GM21619 (cell line): ENCODE data around the gene F8A1.
A peak's percentile ranks its signal among the peaks of the same experiment; 100 is the strongest.
"Not testable (repeated sequence)": the region's sequence is repeated elsewhere in the genome, so short reads cannot be mapped to it uniquely, and the experiment has no call there.

Experiments used
- ATAC-seq: cut with Tn5 transposase; IDR thresholded peaks from one replicate; pipeline ENCODE4 v1.9.1; 2021; ENCODE audit not compliant: unreplicated experiment

The F8A1 gene

GRCh38 chrX:154886069-154886788 lies at the start of gene F8A1:
F8A1 (plus strand) TSS chrX:154886355; CDS start chrX:154886375, 20 bp downstream.
- peak; percentile 65 for ATAC-seq

GRCh38 chrX:154840856-154841255 lies 45.3 kb upstream of the F8A1 start:
- ATAC-seq: no peak

DNA sequence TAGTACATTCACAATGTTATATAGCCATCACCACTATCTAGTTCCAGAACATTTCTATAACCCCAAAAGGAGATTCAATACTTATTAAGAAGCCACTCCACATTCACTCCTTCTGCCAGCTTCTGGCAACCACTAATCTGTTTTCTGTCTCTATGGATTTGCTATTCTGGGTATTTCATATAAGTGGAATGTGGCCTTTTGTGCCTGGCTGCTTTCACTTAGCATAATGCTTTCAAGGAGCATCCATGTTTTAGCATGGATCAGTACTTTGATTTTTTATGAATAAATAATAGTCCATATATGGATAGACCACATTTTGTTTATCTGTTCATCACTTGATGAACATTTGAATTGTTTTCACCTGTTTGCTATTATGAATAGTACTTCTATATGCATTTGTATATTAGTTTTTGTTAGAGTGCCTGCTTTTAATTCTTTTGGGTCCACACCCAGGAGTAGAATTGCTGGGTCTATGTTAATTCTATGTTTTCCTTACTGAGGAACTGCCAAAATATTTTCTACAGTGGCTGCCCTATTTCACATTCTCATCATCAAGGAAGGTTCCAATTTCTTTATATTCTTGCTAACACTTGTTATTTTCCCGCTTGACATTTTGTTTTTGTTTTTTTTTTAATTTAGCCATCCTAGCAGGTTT lies 35.1 kb upstream of the F8A1 start:
- no peak for ATAC-seq

GRCh38 chrX:154855256-154855655 lies 30.9 kb upstream of the F8A1 start:
- ATAC-seq: no peak

GRCh38 chrX:154868522-154868921 lies 17.6 kb upstream of the F8A1 start:
- ATAC-seq: not testable (repeated sequence)

DNA sequence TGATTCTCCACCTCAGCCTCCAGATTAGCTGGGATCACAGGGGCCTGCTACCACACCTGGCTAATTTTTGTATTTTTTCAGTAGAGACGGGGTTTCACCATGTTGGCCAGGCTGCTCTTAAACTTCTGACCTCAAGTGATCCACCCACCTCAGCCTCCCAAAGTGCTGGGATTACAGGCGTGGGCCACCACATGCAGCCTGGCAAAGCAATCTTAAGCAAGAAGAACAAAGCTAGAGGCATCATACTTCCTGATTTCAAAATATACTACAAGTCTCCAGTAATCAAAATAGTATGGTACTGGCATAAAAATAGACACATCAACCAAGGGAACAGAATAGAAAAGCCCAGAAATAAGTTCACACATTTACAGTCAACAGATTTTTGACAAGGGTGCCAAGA lies 12.8 kb upstream of the F8A1 start:
- no peak for ATAC-seq

DNA sequence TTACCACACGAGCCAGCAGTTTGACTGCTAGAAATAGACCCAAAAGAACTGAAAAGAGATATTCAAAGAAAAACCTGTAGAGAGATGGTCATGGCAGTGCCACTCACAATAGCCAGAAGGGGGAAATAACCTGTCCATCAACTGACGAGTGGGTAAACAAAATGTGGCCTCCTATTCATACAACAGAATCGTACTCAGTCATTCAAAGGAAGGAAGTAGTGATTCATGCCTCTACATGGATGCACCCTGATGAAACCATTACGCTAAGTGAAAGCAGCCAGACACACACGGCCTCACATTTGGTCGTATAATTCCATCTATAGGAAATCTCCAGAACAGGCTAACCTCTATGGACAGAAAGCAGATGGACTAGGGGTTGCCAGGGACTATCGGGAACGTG lies 2.1 kb upstream of the F8A1 start:
- not testable (repeated sequence) for ATAC-seq

DNA sequence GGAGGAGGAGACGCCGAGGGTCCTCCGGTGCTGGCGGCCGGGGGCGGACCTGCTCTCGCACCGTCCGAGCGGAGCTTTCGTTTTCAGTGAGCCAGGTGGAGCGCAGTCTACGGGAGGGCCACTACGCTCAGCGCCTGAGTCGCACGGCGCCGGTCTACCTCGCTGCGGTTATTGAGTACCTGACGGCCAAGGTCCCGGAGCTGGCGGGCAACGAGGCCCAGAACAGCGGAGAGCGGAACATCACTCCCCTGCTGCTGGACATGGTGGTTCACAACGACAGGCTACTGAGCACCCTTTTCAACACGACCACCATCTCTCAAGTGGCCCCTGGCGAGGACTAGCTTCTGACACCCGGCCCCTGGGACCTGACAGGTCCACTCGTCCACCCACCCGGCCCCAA lies 1.1 kb upstream of the F8A1 start:
- not testable (repeated sequence) for ATAC-seq

GRCh38 chrX:154885549-154885948 lies 606 bp upstream of the F8A1 start:
- ATAC-seq: not testable (repeated sequence)

- peak; percentile 52 for ATAC-seq
Measured at GRCh38 chrX:154886789-154887221, 650 bp downstream of the F8A1 start.

GRCh38 chrX:154890990-154891639 lies 5.0 kb downstream of the F8A1 start:
- no peak for ATAC-seq

DNA sequence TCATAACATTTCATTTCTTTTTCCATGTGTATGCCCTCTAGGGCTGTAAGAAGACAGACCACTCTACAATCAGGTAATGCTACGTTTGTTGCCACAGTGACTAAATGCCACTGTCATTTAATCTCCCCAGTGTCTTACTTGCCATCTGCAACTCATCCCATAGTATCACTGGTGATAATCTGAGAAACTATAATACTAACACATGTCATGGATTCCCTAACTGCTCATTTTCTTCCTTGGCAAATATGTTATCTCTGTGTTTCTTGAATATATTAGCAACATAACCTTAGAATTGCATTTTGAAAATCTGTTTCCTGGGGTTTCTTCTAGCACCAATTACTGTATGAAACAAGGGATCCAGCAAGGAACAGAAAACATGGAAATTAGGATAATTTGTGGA lies 6.1 kb downstream of the F8A1 start:
- ATAC-seq: no peak

DNA sequence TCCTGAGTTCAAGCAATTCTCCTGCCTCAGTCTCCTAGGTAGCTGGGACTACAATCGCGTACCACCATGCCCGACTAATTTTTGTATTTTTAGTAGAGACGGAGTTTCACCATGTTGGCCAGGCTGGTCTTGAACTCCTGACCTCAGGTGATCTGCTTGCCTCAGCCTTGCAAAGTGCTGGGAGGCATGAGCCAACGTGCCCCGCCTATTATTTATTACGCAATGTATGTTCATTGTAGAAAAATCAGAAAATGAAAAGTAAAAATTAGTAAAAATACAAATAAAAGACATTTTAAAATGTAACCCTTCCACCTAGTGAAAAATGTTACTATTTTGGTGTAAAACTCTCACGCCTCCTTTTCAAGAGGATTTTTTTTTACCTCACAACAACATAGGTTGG lies 14.2 kb downstream of the F8A1 start:
- ATAC-seq: no peak

- no peak for ATAC-seq
Measured at GRCh38 chrX:154902408-154902807, 16.3 kb downstream of the F8A1 start.

DNA sequence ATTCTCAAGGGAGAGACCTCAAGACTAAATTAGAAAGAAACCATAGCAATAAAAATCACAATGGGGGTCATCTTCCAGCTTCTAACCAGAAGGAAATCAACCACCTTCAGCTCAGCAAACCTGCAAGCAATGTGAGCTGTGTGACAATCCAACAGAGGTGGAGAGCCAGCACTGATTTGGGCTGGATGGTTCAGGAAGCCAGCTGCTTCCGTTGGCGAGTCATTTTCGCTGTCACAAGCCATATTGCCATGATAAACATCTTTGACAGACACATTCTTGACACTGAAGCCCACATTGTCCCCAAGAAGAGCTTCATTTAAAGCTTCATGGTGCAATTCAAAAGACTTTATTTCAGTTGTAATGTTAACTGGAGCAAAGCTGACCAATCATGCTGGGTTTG lies 22.7 kb downstream of the F8A1 start:
- no peak for ATAC-seq

DNA sequence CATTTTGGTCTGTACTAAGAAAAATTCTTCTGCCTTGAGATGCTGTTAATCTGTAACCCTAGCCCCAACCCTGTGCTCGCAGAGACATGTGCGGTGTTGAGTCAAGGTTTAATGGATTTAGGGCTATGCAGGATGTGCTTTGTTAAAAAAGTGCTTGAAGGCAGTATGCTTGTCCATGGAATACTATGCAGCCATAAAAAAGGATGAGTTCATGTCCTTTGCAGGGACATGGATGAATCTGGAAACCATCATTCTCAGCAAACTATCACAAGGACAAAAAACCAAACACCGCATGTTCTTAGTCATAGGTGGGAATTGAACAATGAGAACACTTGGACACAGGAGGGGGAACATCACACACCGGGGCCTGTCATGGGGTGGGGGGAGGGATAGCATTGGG lies 23.9 kb downstream of the F8A1 start:
- not testable (repeated sequence) for ATAC-seq

- not testable (repeated sequence) for ATAC-seq
Measured at GRCh38 chrX:154910528-154910927, 24.4 kb downstream of the F8A1 start.

DNA sequence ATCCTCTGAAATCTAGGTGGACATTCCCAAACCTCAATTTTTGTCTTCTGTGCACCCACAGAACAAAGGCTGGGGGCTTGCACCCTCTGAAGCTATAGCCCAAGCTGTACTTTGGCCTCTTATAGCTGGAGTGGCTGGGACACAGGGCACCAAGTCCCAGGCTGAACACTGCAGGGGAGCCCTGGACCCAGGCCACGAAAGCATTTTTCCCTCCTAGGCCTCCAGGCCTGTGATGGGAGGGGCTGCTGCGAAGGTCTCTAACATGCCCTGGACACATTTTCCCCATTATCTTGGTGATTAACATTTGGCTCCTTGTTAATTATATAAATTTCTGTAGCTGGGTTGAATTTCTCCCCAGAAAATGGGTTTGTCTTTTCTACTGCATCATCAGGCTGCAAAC lies 27.9 kb downstream of the F8A1 start:
- no peak for ATAC-seq

DNA sequence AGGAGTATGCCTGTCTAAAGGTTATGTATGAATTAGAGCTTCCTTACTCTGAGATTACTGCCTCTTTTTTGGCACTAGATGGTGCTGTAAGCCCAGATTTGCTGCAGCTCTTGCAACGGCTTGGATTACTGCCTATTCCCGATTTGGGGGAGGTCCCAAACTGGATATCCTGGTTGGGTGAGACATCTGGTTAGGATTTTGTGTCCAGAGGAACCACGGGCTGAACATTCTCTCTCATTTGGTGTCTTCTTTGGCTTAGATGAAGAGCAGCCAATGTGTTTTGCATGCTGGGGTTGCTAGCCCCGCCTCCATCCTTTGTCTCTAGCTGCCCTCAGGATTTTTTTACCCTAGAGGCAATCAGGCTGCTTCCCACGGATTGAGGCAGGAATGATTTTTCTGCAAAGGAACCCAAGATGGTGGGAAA lies 31.9 kb downstream of the F8A1 start:
- no peak for ATAC-seq

DNA sequence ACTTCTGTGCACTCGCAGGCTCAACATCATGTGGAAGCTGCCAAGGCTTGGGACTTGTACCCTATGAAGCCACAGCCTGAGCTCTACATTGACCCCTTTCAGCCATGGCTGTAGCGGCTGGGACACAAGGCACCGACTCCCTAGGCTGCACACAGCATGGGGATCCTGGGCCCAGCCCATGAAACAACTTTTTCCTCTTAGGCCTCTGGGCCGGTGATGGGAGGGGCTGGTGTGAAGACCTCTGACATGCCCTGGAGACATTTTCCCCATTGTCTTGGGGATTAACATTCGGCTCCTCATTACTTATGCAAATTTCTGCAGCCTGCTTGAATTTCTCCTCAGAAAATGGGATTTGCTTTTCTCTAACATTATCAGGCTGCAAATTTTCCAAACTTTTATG lies 38.6 kb downstream of the F8A1 start:
- not testable (repeated sequence) for ATAC-seq
